Neuron (in vitro differentiated cells): ENCODE results near the gene MYOM3.
"Not testable (repeated sequence)": the region's sequence is repeated elsewhere in the genome, so short reads cannot be mapped to it uniquely, and the experiment has no call there.

ENCODE experiments used
- H2AFZ ChIP-seq: one replicate; pipeline ENCODE4 v1.6.1; 2013; ENCODE audit warnings: low read depth, mild to moderate bottlenecking, inconsistent platforms, low read length, moderate library complexity
- H3K27me3 ChIP-seq: one replicate; pipeline ENCODE4 v1.6.1; 2013; ENCODE audit warnings: low read length; ENCODE audit not compliant: insufficient read depth
- H3K36me3 ChIP-seq: one replicate; pipeline ENCODE4 v1.6.1; 2013; ENCODE audit warnings: low read length; ENCODE audit not compliant: insufficient read depth
- H3K4me1 ChIP-seq: one replicate; pipeline ENCODE4 v1.6.1; 2013; ENCODE audit warnings: low read length; ENCODE audit not compliant: insufficient read depth
- H3K4me3 ChIP-seq: 2 replicates; pipeline ENCODE4 v1.5.1; 2013; ENCODE audit warnings: mild to moderate bottlenecking, low read length, moderate library complexity
- H3K9me3 ChIP-seq: one replicate; pipeline ENCODE4 v1.6.1; 2013; ENCODE audit warnings: low read length

The MYOM3 gene

GRCh38 chr1:24042315-24042714, 69.6 kb downstream of the MYOM3 start:
- H2AFZ ChIP-seq = no peak overlapping the region
- H3K36me3 ChIP-seq = no peaks in the 10 kb centered on the region
- no peaks in the 10 kb centered on the region for H3K9me3 ChIP-seq
- H3K4me3 ChIP-seq = no peak overlapping the region
- peaks cover 3% of the 10 kb centered on the region for H3K4me1 ChIP-seq
- H3K27me3 ChIP-seq = no peaks in the 10 kb centered on the region

DNA sequence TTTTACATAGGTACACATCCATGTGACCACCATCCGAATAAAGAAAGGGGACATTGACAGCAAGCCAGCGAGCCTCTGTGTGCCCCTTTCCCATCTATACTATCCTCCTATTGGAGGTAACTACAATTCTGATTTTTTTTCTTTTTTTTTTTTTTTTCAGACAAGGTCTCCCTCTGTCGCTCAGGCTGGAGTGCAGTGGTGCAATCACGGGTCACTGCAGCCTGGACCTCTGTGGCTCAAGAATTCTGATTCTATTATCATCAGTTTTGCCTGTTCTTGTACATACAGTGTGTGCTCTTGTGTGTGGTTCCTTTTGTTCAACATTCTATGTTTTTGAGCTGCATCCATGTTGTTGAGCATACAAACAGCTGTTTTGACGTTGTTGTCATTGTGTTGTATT, 75.8 kb downstream of the MYOM3 start:
- H2AFZ ChIP-seq = no peak overlapping the region
- H3K9me3 ChIP-seq = no peaks in the 10 kb centered on the region
- no peak overlapping the region for H3K4me3 ChIP-seq
- no peaks in the 10 kb centered on the region for H3K27me3 ChIP-seq
- H3K4me1 ChIP-seq = no peaks in the 10 kb centered on the region
- H3K36me3 ChIP-seq = no peaks in the 10 kb centered on the region

GRCh38 chr1:24032981-24033380, 79.0 kb downstream of the MYOM3 start:
- Histone ChIP-seq H2AFZ (no peak overlapping the region), H3K9me3 (no peaks in the 10 kb centered on the region), H3K36me3 (no peaks in the 10 kb centered on the region), H3K4me3 (no peak overlapping the region), H3K4me1 (no peaks in the 10 kb centered on the region), H3K27me3 (no peaks in the 10 kb centered on the region)

DNA sequence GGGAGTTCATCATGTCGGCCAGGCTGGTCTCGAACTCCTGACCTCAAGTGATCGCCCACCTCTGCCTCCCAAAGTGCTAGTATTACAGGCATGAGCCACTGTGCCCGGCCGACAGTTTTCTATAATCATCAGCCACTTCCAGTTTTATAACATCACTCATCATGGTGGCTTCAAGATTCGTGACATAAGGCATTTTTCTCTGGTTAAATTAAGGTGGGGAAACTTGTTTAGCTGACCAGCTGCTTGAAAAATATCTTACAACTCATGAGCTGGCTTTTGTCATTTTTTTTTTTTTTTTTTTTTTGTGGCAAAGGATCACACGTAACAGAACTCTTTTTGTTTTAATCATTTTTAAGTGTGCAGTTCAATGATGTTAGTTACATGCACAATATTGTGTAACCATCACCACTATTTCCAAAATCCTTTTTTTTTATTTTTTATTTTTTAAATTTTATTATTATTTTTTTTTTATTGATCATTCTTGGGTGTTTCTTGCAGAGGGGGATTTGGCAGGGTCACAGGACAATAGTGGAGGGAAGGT, 80.9 kb downstream of the MYOM3 start:
- not testable (repeated sequence) for H3K27me3 ChIP-seq

GRCh38 chr1:24027838-24028468, 84.0 kb downstream of the MYOM3 start:
- no peaks in the 10 kb centered on the region for H3K9me3 ChIP-seq
- H3K27me3 ChIP-seq = no peaks in the 10 kb centered on the region
- H3K4me1 ChIP-seq = no peaks in the 10 kb centered on the region
- no peak overlapping the region for H2AFZ ChIP-seq
- H3K4me3 ChIP-seq = no peak overlapping the region
- H3K36me3 ChIP-seq = no peaks in the 10 kb centered on the region

More for the DNA sequence above, 80.9 kb downstream of the MYOM3 start:
- not testable (repeated sequence) for H3K9me3 ChIP-seq, H3K4me1 ChIP-seq, H3K36me3 ChIP-seq, H2AFZ ChIP-seq, H3K4me3 ChIP-seq

GRCh38 chr1:24022581-24023361, 89.2 kb downstream of the MYOM3 start:
- Histone ChIP-seq H3K36me3 (no peaks in the 10 kb centered on the region), H3K27me3 (no peaks in the 10 kb centered on the region), H3K4me3 (no peak overlapping the region), H3K9me3 (no peaks in the 10 kb centered on the region), H3K4me1 (peaks cover 9% of the 10 kb centered on the region), H2AFZ (peak overlapping the region; percentile 52)

- no peak overlapping the region for H2AFZ ChIP-seq
These were observed 90.3 kb downstream of the MYOM3 start for GRCh38 chr1:24021403-24022266.

GRCh38 chr1:24020470-24020869, 91.5 kb downstream of the MYOM3 start:
- no peak overlapping the region for H3K4me3 ChIP-seq
- no peak overlapping the region for H2AFZ ChIP-seq
- no peaks in the 10 kb centered on the region for H3K9me3 ChIP-seq
- no peaks in the 10 kb centered on the region for H3K27me3 ChIP-seq
- H3K36me3 ChIP-seq = no peaks in the 10 kb centered on the region
- H3K4me1 ChIP-seq = peaks cover 9% of the 10 kb centered on the region

More at GRCh38 chr1:24021403-24022266, 90.3 kb downstream of the MYOM3 start:
- H3K9me3 ChIP-seq = no peaks in the 10 kb centered on the region
- no peaks in the 10 kb centered on the region for H3K36me3 ChIP-seq
- H3K4me3 ChIP-seq = no peak overlapping the region
- no peaks in the 10 kb centered on the region for H3K27me3 ChIP-seq
- H3K4me1 ChIP-seq = peaks cover 9% of the 10 kb centered on the region

GRCh38 chr1:24020025-24020424, 91.9 kb downstream of the MYOM3 start:
- no peaks in the 10 kb centered on the region for H3K36me3 ChIP-seq
- no peak overlapping the region for H2AFZ ChIP-seq
- peaks cover 9% of the 10 kb centered on the region for H3K4me1 ChIP-seq
- no peak overlapping the region for H3K4me3 ChIP-seq
- no peaks in the 10 kb centered on the region for H3K27me3 ChIP-seq
- H3K9me3 ChIP-seq = no peaks in the 10 kb centered on the region

DNA sequence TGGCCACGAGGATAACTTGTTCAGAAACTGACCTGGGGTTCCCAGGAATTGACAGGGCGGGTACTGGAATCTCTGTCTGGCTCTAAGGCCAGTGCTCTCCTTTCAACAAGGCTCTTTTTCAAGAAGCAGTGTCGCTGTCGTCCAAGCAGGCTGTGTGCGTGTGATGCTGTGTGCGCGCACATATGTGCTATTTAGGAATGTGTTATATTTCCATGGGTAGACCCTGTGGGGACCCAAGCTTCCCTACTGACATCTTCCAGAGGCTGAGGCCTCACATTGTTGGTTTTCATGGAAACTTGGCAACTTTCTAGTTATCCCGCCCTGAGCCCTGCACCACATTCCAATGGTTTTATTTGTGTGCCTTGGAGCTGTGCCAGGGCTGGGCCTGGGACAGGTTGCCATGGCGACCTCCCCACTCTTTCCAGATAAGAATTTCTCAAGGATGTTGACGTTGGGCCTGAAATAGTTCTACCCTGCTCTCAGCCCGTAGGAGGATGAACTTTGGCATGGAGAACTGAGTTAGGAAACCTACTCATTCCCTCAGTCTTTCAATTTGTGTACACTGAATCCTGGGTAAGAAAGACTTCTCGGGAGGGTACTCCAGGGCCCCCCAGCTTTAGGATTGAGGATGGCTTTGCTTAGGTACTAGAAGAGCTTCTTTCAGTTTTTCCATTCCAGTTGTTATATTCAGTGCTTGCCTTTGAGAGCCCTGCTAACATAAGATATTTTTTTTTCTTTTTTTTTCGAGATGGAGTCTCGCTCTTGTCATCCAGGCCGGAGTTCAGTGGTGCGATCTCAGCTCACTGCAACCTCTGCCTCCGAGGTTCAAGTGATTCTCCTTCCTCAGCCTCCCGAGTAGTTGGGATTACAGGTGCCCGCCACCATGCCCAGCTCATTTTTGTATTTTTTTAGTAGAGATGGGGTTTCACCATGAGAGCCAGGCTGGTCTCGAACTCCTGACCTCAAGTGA, 93.0 kb downstream of the MYOM3 start:
- H3K36me3 ChIP-seq = no peaks in the 10 kb centered on the region
- peaks cover 3% of the 10 kb centered on the region for H3K27me3 ChIP-seq
- H3K4me3 ChIP-seq = no peak overlapping the region
- H2AFZ ChIP-seq = no peak overlapping the region
- peaks cover 9% of the 10 kb centered on the region for H3K4me1 ChIP-seq
- H3K9me3 ChIP-seq = no peaks in the 10 kb centered on the region

- Histone ChIP-seq H3K4me1 (peaks cover 9% of the 10 kb centered on the region), H2AFZ (no peak overlapping the region), H3K27me3 (peaks cover 3% of the 10 kb centered on the region), H3K4me3 (no peak overlapping the region), H3K36me3 (no peaks in the 10 kb centered on the region), H3K9me3 (no peaks in the 10 kb centered on the region)
These were observed 96.4 kb downstream of the MYOM3 start for GRCh38 chr1:24015221-24016210.
